Stimulated activated CD4-positive, alpha-beta T cell treated with anti-CD3 and anti-CD28 coated beads, Interleukin-2, amount 100 ng/mL, for 48 hours (primary cell): Measurements from ENCODE around the gene CERKL.
A peak's percentile ranks its signal among the peaks of the same experiment; 100 is the strongest.

Experiments
- DNase-seq, 2 donors: peaks; one replicate each; pipeline ENCODE4 v3.0.0-alpha.2; 2020

The CERKL gene

DNA sequence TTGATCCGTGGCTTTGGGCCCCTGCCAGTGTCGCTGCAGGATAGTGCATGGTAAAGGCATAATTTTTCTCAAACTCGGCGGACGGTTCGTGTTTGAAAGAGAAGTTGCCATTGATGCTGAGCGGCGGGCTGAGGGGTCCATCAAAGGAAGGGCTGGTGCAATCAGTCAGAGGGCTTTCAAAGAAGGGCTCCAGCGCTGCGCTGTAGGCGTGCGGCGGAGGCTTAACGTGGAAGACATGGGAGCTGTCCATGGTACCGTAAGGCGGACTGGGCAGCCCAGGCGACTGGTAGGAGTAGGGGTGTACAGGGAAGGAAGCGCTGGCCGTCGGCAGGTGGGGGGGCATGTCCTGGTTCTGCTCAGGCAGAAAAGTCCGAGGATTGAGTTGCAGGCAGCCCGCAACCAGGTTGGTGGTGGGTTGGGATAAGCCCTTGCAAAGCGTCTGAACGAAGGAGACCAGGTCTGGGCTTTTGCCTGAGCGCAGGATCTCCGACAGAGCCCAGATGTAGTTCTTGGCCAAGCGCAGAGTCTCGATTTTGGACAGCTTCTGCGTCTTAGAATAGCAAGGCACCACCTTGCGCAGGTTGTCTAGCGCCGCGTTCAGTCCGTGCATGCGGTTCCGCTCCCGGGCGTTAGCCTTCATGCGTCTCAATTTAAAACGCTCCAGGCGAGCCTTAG lies 21.1 kb upstream of the CERKL start:
- peak; percentile 51 to 61 for DNase-seq

DNA sequence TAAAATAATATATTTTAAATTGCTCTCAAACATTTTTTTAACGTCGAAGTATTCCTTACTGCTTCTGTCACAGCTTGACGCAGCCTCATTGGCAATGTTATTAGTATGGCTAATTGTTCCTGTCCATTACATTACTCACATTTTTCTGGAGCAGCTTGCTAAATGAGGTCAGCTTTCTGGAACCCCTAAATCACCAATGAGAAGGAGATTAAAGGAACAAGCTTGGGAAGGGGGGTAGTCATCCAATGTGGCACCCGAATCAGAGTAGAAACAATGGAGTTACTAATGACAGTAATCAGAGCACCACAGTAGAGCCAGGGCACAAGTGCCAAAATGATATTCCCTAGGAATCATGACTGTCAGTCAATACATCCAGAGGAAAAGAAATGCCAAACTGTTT lies 18.3 kb upstream of the CERKL start:
- DNase-seq = no peak

DNA sequence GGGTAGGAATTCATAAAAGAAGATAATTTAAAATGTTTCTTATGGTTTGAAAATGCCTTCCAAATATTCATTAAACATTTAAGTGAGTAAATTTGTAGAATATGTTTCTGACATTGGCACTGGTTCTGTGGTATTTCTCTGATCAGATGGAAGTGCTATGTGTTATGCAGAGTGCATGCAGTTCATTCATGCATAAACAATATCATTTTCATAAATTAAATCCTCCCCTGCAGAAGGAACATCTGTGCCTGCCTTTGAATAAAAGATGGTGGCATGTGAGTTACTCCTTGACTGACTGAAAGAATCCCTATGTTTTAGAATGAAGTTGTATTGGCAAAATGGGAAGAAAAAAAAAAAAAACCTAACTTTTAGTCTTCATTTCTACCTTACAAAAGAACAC lies 17.6 kb upstream of the CERKL start:
- no peak for DNase-seq

DNA sequence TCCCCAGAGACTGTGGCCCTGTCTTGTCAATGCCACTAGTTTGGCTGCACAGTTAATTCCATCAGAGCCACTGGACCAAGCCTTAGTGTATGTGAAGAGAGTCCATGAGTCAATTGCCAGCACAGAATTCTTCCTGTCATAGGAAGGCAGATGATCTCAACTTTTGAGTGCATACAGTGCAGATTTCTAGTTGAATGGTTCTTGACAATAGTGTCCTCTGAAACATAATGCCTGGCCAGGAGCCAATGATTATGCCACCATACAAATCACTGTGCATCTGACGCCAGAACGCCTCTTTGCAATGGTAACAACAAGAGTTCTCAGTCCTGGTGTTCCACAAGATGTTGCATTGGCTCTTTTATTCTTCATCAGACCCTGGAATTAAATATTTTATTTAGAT lies 16.3 kb upstream of the CERKL start:
- DNase-seq = no peak

DNA sequence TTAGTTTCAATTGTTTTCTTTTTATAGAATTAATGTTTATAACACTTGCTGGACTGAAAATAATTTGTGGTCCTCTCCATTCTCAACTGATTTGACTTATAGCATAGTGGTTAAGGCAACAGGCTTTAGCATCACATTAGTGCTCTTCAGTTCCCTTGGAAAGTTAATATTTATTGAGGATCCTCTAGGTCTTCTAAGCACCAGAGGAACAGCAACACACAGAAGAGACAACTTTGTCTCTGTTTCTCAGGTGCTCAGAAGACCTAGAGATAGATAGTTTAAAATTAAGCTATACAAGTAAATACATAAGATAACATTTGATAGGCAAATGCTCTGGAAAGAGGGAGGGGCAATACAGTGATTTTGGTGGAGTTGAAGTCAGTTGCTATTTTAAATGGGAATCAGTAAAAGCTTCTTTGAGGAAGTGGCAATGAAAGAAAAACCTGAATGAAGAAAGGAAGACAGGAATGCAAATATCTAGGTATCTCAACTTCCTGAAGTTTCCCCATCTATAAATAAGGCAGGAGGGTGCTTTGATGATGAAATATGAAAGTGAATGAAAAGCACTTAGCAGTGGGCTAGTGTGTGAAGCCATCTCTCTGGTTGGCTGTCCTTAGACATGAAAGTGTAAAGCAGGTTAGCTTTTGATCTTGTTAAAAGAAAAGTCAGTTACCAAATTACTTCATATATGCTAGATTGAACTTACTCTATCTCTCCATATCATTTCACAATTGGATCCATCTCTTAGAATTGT lies 15.5 kb upstream of the CERKL start:
- no peak for DNase-seq

DNA sequence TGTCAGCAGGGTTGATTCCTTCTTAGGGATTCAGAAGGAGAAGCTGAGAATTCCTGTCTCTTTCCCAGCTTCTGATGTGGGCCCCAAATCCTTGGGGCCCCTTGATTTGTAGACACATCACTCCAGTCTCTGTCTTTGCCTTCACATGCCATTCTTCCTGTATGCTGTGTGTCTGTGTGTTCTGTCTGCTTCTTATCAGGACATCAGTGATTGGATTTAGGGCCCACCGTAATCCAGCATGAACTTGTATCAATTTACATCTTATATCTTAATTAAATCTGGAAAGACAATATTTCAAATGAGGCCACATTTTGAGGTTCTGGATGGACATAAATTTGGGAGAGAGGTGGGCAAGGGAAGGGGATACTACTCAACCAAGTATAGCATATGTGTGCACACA lies 13.7 kb upstream of the CERKL start:
- DNase-seq = no peak

DNA sequence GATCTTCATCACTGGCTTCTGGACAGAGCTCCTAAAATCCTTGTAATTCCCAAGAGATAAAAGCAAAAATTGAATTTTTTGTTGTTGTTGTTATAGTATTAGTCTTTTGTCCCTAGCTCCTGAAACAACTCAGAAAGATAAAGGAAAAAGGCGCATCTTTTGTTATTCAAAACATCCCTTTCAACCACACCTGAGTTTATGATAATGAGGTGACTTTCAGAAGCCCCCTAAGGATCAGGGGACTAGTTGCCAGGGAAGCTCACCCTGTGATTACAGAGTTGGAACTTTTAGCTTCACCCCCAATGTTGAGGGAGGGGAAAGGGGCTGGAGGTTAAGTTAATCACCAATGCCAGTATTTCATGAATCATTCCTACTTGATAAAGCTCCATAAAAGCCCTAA lies 10.3 kb upstream of the CERKL start:
- DNase-seq = no peak

DNA sequence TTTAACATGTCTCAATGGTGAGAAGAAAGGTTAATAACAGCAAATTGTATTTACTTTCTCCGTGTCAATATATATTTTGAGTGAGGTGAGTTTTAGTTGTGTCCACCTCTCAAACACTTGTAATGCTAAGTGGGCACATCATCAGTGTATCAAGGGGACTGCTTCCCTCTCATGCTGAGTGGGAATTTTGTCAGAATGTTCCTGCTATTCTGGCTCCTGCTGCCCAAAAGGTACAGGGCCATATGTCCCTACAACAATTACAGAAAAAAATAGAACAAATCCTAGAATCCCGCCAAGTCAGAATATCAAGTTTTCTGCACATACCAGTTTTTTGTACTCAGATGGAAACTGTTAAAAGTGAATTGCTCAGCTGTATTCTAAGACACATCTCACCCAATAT lies 5.4 kb upstream of the CERKL start:
- no peak for DNase-seq

DNA sequence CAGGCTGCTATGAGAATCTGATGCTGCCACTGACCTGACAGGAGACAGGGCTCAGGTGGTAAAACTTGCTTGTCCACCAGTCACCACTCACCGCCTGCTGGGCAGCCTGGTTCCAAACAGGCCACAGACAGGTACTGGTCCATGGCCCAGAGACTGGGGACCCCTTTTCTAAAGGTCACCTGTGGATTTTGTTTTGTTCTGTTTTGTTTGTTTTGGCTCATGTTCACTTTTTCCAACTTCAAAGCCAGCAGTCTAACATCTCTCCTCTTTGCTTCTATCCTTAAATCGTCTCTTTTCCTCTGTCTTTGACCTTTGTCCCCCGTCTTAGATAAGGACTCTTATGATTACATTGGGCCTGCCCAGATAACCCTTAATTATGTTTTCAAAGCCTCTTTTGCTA lies 3.3 kb upstream of the CERKL start:
- DNase-seq = no peak

DNA sequence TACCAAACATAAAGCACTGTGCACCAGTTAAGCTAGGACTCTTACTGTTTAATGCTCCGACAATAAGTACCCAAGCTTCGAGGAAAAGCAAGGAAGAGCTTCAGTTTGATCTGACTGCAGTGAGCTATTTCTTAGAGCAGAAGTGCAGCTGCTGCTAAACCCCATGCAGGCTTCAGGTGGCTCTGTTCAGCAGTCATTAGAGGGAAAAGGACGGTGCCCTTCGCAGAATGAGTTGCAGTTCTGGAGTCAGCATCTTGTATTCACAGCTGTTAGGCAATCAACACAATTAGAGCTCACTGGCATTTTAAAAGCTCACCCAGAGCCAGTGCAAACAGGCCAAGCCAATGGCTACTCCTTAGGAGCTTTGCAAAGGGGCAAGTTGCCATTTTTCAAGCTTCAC lies 1.5 kb upstream of the CERKL start:
- DNase-seq = no peak

DNA sequence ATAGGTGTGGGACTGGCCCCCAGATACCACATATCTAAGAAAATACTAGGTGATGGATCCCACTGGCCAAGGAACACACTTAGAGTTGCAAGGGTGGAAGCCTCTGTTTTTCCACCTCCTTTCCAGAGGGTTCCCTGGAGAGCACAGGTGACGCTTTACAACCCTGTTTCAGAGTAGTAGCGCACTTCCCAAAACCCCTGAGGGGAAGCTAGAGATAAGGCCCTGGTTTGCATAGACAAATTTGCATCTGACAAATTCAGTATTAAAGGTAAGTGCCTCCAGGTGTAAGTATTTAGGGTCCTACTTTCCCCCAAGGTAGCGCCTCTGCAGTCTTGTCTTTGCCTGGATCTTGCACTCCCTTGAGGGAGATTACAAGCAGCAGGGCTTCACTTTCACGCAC lies 474 bp upstream of the CERKL start:
- DNase-seq = no peak

DNA sequence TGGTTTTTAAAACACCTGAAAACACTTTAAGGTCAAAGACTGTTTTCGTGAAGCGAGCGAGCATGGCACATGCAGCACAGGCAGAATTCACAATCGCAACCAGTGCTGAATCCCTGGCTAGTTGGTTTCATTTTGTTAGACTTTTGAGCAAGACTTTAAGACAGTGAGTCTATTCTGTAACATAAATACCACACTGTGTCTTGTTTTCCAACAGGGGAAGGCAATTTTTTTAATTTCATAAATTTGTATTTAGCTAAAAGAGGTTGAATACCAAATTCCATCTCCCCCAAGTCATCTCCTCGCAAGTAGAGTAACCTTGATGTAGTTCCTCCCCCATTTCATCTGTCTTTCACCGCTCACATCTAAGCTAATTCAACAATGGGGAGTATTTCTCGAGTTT lies 1.4 kb downstream of the CERKL start:
- no peak for DNase-seq

DNA sequence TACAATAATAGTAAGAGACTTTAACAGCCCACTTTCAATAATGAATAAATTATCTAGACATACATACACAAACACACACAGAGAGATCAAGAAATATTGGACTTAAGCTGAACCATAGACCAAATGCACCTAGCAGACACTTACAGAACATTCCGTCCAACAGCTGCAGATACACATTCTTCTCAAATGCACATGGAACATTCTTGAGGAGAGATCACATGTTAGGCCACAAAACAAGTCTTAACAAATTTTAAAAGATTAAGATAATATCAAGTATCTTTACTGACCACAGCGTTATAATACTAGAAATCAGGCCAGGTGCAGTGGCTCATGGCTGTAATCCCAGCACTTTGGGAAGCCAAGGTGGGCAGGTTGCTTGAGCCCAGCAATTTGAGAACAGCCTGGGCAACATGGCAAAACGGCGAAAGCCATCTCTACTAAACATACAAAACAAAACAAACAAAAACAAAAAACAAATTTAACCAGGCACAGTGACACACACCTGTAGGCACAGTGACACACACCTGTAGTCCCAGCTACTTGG lies 7.4 kb downstream of the CERKL start:
- no peak for DNase-seq

DNA sequence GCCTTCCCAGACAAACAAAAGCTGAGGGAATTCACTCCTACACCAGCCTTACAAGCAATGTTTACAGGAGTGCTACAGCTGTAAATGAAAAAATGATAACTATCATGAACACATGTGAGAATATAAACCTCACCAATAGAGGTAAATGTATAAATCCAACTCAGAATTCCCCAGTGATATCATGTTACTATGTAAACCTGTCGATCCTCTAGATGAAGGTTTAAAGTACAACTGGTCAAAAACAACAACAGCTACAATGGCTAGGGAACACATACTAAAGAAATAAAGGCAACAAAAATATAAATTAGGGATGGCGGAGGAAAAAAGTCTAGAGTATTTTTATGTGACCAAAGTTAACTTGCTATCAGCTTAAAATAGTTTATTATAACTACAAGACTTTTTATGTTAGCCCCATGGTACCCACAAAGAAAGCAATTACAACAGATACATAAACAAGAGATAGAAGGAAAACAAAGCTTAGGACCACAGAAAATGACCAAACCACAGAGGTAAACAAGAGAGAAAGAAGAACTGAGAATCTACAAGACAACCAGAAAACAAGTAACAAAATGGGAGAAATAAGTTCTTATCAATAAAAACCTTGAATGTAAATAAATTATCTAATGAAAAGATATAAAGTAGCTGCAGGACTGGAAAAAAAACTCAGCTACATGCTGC lies 8.3 kb downstream of the CERKL start:
- DNase-seq = no peak

DNA sequence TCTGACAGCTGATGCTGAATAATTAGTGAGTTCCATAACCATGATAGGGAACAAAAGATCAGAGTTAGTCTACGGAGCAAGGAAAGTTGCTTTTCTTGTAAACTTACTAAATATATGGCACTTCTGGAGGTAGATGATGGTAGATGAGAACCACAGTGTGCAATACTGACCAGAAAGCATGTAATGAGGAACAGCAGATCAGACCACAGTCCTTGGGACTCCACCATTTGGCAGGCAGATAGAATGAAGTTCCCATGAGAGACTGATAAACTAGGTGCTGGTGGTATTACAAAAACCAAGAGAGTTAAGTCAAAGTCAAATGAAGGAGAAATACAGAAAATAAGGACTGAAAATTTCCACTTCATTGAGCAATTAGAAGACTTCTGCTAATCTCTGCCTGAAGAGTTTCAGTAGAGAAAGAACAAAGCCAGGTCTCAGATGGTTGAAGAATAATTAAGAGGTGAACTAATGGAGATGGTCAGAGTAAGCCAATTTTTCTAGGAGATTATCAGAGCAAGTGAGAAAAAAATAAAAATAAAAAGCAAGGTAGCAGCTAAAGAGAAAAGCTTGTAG lies 10.4 kb downstream of the CERKL start:
- DNase-seq = no peak

DNA sequence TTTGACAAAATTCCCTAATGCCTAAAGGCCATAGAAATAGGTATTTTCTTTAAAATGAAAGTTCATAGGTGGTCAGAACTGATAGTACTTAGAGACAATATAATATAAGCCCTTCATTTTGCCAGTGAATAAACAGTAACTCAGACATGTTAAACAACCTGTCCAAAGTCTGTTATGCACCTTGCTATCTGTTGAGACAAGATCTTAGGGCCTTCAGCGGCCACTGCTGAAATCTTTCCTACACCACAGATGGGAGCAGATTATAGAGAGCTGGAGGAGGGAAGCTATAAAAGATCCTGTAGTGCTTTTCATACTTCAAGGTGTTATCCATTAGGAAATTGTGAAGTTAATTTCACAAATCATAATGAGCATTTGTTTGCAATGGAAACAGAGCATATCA lies 13.8 kb downstream of the CERKL start:
- DNase-seq = no peak

DNA sequence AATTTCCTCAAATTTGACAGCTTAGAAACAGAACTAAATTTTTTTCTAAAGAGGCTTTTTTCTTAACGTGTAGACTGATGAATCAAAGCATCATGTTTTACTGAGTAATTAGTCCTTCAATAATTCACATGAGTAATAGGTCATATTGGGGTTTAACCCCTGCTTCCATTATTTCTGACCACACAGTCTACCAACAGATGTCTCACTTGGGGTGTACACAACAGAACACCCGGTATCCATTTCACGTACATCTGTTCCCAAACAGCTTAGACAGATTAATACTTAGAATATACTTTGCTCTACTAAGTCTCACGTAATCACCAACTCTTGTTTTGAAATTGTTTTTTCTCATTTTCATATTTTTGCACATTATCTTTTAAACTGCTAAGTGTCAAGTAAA lies 14.8 kb downstream of the CERKL start:
- DNase-seq = no peak

DNA sequence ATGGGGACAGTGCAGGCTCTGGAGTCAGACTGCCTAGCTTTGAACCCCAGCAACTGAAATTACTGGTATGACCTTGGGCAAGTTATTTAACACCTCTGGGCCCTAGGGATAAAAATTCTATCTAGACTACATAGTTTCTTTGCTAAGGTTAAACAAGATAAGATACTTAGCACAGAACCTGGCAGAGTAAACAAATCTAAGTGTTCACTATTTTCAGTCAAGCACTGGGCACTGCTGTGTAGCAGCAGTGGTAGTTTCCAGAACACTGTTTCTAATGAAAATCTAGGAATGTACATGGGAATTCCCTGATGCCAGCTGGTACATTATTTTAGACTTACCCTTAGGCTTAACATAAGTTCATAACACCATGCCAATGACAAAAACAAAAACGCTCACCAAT lies 17.2 kb downstream of the CERKL start:
- no peak for DNase-seq

DNA sequence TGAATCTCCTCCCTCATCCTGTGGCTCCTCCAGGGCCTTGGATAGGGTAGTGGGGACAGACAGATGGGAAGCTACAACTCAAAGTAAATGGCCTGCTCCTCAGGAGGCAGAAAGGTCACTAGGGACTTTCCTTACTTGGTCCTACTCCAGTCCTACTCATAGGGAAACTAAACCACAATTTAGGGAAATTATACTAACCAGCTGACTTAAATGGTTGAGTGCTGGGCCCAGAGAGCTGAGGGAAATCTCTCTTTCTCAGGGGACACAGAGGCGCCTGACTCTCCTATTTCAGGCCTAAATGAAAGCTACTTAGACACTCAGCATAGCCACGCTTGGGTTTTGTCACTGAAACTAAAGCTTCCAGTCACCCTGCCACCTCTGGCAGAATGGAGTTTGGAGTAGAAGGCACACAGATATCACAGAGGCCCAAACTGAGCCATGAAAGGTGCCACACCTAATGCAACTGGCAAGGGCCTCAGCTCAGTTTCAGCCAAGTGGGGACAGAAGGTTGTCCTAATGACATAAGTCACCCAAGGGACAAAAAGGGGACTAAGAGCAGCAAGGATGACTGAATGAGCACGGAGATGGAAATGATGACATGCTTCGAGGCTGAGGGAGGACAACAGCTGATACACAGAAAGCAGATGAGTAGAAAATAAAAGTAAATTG lies 24.0 kb downstream of the CERKL start:
- DNase-seq = no peak

DNA sequence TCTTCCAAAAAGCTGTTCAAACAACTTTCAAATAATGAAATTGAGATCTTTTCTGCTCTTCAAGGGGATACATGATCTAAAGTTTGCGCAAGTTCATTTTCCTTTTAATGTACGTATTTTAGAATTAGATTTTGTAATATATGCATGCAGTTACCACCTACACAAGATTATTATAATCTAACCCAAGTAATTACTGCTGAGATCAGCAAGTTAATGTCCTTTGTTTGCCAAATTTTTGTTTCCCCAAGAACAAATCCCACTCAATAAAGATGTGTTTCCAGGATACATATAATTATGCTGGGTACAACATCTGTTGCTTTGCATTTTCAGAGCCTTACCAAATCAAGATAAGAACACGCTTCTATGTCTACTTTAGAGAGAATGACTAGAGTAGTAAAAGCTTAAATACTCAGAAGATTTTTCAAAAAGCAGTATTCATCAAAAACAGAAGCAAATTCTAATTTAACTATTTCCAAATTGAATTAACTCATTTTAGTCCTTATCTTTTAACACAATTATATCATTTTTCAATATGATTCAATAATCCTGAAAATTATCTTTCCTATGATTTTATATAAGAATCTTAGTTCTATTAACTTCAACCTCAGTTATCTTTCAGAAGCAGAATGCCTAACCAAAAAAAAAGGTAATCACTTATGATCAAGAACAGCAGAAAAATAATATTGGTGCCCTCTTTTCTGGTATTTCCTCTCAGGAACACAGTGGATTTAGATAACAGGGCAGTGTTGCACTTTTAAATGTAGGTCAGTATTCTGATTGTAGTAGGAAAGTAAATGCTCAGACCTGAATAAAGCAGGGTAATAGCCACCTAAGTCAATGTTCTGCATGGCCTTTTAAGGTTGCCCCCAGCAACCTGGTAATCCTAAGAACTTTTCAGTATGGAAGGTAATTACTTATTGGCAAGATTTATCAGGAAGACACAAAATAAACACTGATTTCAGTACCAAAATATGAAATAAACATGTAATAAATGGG lies 28.0 kb downstream of the CERKL start:
- no peak for DNase-seq

DNA sequence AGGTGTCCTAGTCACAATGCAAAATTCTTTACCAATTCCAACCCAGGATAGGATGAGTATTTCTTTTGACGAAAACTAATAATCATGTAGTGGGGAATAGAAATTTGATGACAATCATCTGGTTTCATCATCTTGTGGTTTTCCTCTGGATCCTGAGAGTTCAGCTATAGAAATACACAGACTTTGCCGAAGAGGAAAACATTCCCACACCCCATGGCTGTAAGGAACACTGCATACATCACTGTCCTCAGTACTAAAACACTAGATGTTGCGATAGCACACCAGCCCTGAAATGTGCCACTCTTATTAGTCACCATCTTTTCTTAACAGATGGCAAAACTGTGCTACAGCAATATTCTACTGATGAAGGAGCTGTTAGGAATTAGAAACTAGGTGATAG lies 29.4 kb downstream of the CERKL start:
- no peak for DNase-seq

DNA sequence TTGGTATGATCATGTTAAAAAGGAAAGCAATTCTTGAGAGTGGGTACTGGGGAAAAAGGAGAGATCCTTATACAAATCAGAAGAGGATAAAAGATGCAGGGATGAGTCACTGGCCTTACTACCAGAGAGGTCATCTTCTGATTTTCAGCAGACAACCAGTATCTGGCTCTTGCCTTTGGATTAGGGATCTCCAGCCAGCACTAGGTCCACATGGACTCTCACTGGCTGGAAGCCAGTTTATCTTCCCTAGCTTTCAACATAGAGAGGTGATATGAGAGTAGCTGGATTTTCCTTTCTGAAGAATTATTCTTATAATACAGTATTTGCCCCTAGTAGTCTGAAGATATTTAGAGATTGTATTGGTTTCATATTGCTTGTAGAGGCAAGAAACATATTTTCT lies 30.2 kb downstream of the CERKL start:
- no peak for DNase-seq
